ENCODE measurements around the gene AADACL4.

AADACL4 gene

GRCh38 chr1:12678820-12679219, 34.9 kb downstream of the AADACL4 start:
- TF ChIP-seq, protein P1, sequence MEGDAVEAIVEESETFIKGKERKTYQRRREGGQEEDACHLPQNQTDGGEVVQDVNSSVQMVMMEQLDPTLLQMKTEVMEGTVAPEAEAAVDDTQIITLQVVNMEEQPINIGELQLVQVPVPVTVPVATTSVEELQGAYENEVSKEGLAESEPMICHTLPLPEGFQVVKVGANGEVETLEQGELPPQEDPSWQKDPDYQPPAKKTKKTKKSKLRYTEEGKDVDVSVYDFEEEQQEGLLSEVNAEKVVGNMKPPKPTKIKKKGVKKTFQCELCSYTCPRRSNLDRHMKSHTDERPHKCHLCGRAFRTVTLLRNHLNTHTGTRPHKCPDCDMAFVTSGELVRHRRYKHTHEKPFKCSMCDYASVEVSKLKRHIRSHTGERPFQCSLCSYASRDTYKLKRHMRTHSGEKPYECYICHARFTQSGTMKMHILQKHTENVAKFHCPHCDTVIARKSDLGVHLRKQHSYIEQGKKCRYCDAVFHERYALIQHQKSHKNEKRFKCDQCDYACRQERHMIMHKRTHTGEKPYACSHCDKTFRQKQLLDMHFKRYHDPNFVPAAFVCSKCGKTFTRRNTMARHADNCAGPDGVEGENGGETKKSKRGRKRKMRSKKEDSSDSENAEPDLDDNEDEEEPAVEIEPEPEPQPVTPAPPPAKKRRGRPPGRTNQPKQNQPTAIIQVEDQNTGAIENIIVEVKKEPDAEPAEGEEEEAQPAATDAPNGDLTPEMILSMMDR (IDR thresholded peaks at IDR 0.05; ENCODE audit: extremely low read depth, missing control alignments), result no peak
- DNase-seq (ENCODE audit: low spot score), result no peak

GRCh38 chr1:12690156-12690555, 46.3 kb downstream of the AADACL4 start:
- TF ChIP-seq, protein P1 (IDR thresholded peaks at IDR 0.05; ENCODE audit: extremely low read depth, missing control alignments), result no peak

DNA sequence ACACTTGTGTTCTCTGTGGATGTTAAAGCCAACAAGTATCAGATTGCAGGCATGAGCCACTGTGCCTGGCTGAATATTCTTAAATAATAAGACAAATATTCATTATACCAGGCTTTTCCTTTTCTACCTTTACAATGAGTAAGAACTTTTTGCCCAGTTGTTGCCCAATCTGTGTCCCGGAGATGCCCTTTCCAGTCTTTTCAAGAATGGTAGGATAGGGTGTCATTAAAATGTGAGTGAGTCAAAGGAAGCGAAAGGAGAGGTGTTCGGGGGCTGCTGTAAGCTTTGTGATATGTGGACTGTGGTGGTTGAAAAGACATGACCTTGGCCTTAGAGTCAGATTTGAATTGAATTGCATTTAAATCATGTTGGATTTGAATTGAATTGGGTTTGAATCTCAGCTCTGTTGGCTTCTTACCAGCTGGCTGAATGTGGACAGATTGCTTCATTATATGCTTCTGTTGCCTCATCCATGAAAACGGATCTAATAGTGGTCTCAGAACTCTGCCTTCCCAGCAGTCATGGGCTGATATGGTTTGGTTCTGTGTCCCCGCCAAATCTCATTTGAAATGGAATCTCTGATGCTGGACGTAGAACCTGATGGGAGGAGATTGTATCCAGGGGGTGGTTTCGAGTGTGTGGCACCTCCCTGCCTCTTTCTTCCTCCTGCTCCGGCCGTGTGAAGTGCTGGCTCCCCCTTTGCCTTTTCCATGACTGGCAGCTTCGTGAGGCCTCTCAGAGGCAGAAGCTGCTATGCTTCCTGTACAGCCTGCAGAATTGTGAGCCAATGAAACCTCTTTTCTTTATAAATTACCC, 49.3 kb downstream of the AADACL4 start:
- DNase-seq (ENCODE audit: low spot score), result no peak
- TF ChIP-seq, protein P1 (IDR thresholded peaks at IDR 0.05; ENCODE audit: extremely low read depth, missing control alignments), result no peak

More at GRCh38 chr1:12690156-12690555, 46.3 kb downstream of the AADACL4 start:
- no peak for DNase-seq (ENCODE audit: low spot score)

DNA sequence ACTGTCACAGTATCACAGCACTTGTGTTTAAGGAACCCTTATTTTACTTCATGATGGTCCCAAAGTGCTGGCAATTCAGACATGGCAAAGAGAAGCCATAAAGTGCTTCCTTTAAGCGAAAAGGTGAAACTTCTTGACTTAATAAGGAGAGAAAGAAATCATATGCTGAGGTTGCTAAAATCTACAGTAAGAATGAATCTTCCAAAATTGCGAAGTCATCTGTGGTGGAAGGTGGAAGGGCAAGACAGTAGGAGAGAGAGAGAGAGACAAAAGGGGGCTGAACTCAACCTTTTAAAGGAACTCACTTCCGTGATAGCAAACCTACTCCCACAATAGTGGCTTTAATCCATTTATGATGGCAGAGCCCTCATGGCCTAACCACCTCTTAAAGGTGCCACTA, 52.8 kb downstream of the AADACL4 start:
- DNase-seq (ENCODE audit: low spot score), result no peak

GRCh38 chr1:12697397-12697796, 53.5 kb downstream of the AADACL4 start:
- TF ChIP-seq, protein P1 (IDR thresholded peaks at IDR 0.05; ENCODE audit: extremely low read depth, missing control alignments), result no peak
- DNase-seq (ENCODE audit: low spot score), result no peak

More for the DNA sequence above, 52.8 kb downstream of the AADACL4 start:
- TF ChIP-seq, protein P1 (IDR thresholded peaks at IDR 0.05; ENCODE audit: extremely low read depth, missing control alignments), result no peak

DNA sequence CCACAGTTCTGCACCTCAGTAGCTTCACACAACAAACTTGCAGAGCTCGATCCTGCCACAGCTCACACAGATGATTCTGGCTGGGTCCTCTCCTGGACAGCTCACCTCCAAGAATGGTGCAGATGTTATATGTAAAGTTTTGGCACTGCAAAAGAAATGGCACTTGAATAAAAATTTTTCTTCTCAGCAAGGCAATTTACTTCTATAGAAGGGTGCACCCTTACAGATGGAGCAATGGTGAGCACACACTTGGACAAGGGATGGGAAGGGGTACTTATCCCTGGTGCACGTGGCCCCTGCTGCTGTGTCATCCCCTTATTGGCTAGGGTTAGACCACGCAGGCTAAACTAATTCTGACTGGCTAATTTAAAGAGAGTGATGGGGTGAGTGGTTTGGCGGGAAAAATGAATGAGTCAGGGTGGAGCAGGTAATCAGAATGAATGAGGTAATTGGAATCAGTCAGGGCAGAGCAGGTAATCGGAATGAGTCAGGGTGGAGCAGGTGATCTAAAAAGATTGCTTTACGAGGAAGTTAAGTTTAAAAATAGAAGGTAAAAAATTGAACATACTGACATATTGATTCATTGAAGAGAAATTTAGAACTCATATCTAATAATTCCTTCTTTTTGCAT, 60.1 kb downstream of the AADACL4 start:
- TF ChIP-seq, protein P1 (IDR thresholded peaks at IDR 0.05; ENCODE audit: extremely low read depth, missing control alignments), result no peak
- no peak for DNase-seq (ENCODE audit: low spot score)

DNA sequence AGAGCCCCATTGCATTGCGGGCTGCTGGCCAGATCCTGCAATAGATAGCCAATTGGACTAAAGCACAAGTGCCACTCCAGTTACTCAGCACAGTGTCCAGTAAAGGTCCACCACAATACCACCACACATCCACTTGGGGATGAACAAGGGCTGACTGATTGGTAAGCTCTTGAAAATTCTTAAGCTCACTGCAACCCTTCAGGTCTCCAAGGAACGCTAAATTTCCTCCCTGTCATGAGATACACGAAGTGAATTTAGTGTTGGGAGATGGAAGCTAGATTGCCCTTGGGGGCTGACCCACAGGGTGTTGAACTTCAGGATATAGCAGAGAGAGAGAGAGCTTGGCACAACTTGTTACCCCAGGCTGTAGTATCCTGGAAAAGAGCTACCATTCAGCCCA, 62.2 kb downstream of the AADACL4 start:
- TF ChIP-seq, protein P1 (IDR thresholded peaks at IDR 0.05; ENCODE audit: extremely low read depth, missing control alignments), result no peak

More for the DNA sequence above, 62.2 kb downstream of the AADACL4 start:
- DNase-seq (ENCODE audit: low spot score), result no peak

Data from GM20000 (cell line).